SIG-M5 treated with dmso at 0.1 percent for 504 hours (cell line): ENCODE results near the gene TCF4.

Experiments used
- DNase-seq: peaks from one replicate; lab custom pipeline; 2025; ENCODE audit not compliant: unreplicated experiment; lab: John Stamatoyannopoulos, UW

Gene TCF4

GRCh38 chr18:55356815-55357214, 231.2 kb downstream of the TCF4 start:
- DNase-seq = no peak

GRCh38 chr18:55355223-55355622, 232.8 kb downstream of the TCF4 start:
- no peak for DNase-seq

- no peak for DNase-seq
Observed at GRCh38 chr18:55354795-55355194, 233.2 kb downstream of the TCF4 start.

GRCh38 chr18:55353806-55354205, 234.2 kb downstream of the TCF4 start:
- DNase-seq = no peak

- no peak for DNase-seq
Observed at GRCh38 chr18:55353391-55353790, 234.6 kb downstream of the TCF4 start.

GRCh38 chr18:55351980-55352714, 235.8 kb downstream of the TCF4 start:
- no peak for DNase-seq

- no peak for DNase-seq
Observed at GRCh38 chr18:55351241-55351691, 236.7 kb downstream of the TCF4 start.

GRCh38 chr18:55349685-55350084, 238.3 kb downstream of the TCF4 start:
- DNase-seq = no peak

- no peak for DNase-seq
Observed at GRCh38 chr18:55346961-55347740, 240.8 kb downstream of the TCF4 start.

- no peak for DNase-seq
Observed at GRCh38 chr18:55346387-55346786, 241.6 kb downstream of the TCF4 start.

GRCh38 chr18:55345103-55345950, 242.7 kb downstream of the TCF4 start:
- no peak for DNase-seq

- peak; percentile 12 for DNase-seq
Observed at GRCh38 chr18:55343396-55344073, 244.5 kb downstream of the TCF4 start.

- DNase-seq = no peak
Observed at GRCh38 chr18:55340998-55341397, 247.0 kb downstream of the TCF4 start.

GRCh38 chr18:55339990-55340389, 248.0 kb downstream of the TCF4 start:
- DNase-seq = no peak

GRCh38 chr18:55338978-55339650, 248.9 kb downstream of the TCF4 start:
- no peak for DNase-seq

GRCh38 chr18:55337908-55338521, 250.0 kb downstream of the TCF4 start:
- no peak for DNase-seq

GRCh38 chr18:55337138-55337537, 250.9 kb downstream of the TCF4 start:
- DNase-seq = no peak

- no peak for DNase-seq
Observed at GRCh38 chr18:55336438-55337100, 251.4 kb downstream of the TCF4 start.

GRCh38 chr18:55334875-55335274, 253.1 kb downstream of the TCF4 start:
- DNase-seq = no peak
